K562 (cell line): ENCODE results near the gene NMT1. TPM values are rescaled to one million over a fixed set of nuclear protein-coding genes. Genes with fewer than 3 reads are reported as not detected.

ENCODE experiments used
- BCOR ChIP-seq: fragments of 450-650 bp; IDR thresholded peaks from 2 replicates; pipeline ENCODE4 v1.6.1; 2016
- CHD4 ChIP-seq: fragments of 200-600 bp; sonication (generic); IDR thresholded peaks from 3 replicates; pipeline ENCODE4 v1.6.1; 2012; ENCODE audit warnings: low read depth, mild to moderate bottlenecking, mixed read lengths, low read length, inconsistent platforms; ENCODE audit not compliant: insufficient read depth, insufficient replicate concordance, poor library complexity, severe bottlenecking
- FOXK2 ChIP-seq, 2 experiments: fragments of 450-650 bp; IDR thresholded peaks in 1 of 2; conservative IDR thresholded peaks in 1 of 2; 2 replicates each; pipeline ENCODE4 v1.6.1; 2016; ENCODE audit warnings: low read depth in 2 of 2, mild to moderate bottlenecking in 1 of 2
- NR2C2 ChIP-seq, 2 experiments: fragments of 200-800 bp in 1 of 2; sonication (Bioruptor generic) in 1 of 2; sonication (generic) in 1 of 2; formaldehyde crosslinking in 1 of 2; IDR thresholded peaks; 2 replicates each; pipeline versions ENCODE4 v1.6.1 to v1.8.0; 2016 to 2022; ENCODE audit warnings: mild to moderate bottlenecking in 1 of 2, missing compliant biosample characterization in 1 of 2, missing genetic modification characterization in 1 of 2, missing genetic modification reagents in 1 of 2
- YBX1 ChIP-seq: fragments of 450-650 bp; IDR thresholded peaks from 2 replicates; pipeline ENCODE4 v1.7.1; 2016; ENCODE audit warnings: mild to moderate bottlenecking
- ZNF282 ChIP-seq: sonication (generic); formaldehyde crosslinking; IDR thresholded peaks from 2 replicates; pipeline ENCODE4 v1.8.1; 2023; ENCODE audit warnings: missing genetic modification reagents
- ZNF586 ChIP-seq: fragments of 450-650 bp; formaldehyde crosslinking; conservative IDR thresholded peaks from 2 replicates; pipeline ENCODE4 v1.4.0; 2020; ENCODE audit warnings: mild to moderate bottlenecking, moderate library complexity
- polyA plus RNA-seq, 8 experiments: library from polyadenylated mRNA; depleted of rRNA in 4 of 8; stranded (reverse) in 5 of 8; unstranded in 3 of 8; fragments of >200 nt; fragmentation: Nextera tagmentation in 2 of 8; fragmentation: Illumina TruSeq in 1 of 8; extraction: Ambion mirVana in 2 of 8; extraction: Trizol in 1 of 8; gene quantifications; 2 replicates each; pipeline versions ENCODE4 v1.2.1 to v1.2.3, GENCODE V29; 2011 to 2014; ENCODE audit warnings: inconsistent platforms in 1 of 8, missing spikeins in 1 of 8
- total RNA-seq, 7 experiments: library from RNA; depleted of rRNA in 6 of 7; stranded (reverse); fragments of >200 nt in 6 of 7; fragmentation: Illumina TruSeq in 2 of 7; extraction: Trizol in 2 of 7; gene quantifications; 2 replicates each; pipeline versions ENCODE4 v1.2.1 to v1.2.3, GENCODE V29; 2011 to 2021; ENCODE audit warnings: low replicate concordance in 1 of 7
- TF ChIP-seq, protein P1 (sequence below): fragments of 250-450 bp; sonication (Bioruptor Pico); IDR thresholded peaks from 2 replicates; pipeline ENCODE4 v1.5.0; 2020; ENCODE audit warnings: mild to moderate bottlenecking, borderline replicate concordance
- TF ChIP-seq, protein P2 (sequence below): fragments of 250-450 bp; sonication (Bioruptor Pico); IDR thresholded peaks from 2 replicates; pipeline ENCODE4 v1.5.0; 2021; ENCODE audit warnings: mild to moderate bottlenecking, moderate library complexity
- TF ChIP-seq, protein P3 (sequence below): conservative IDR thresholded peaks from 2 replicates; pipeline ENCODE4 v1.6.1; 2011; ENCODE audit warnings: low read depth, mild to moderate bottlenecking, low read length; ENCODE audit not compliant: control insufficient read depth
- TF ChIP-seq, protein P4 (sequence below): fragments of 450-650 bp; formaldehyde crosslinking; IDR thresholded peaks from 2 replicates; pipeline ENCODE4 v1.4.0; 2022; ENCODE audit warnings: missing genetic modification characterization
- TF ChIP-seq, protein P5 (sequence below), 2 experiments: fragments of 200-800 bp in 1 of 2; sonication (Bioruptor generic) in 1 of 2; sonication (generic) in 1 of 2; formaldehyde crosslinking in 1 of 2; IDR thresholded peaks in 1 of 2; conservative IDR thresholded peaks in 1 of 2; 2 replicates each; pipeline versions ENCODE4 v1.5.0 to v1.6.1; 2016 to 2020; ENCODE audit warnings: missing compliant biosample characterization in 1 of 2, missing genetic modification characterization in 1 of 2, missing genetic modification reagents in 1 of 2

The NMT1 gene
- total and polyA plus RNA-seq, 9 of the 15 experiments (the other 6 are each of a cell fraction or from before 2014, with no cell fraction given) = 86.7 to 569 (median 213) TPM

DNA sequence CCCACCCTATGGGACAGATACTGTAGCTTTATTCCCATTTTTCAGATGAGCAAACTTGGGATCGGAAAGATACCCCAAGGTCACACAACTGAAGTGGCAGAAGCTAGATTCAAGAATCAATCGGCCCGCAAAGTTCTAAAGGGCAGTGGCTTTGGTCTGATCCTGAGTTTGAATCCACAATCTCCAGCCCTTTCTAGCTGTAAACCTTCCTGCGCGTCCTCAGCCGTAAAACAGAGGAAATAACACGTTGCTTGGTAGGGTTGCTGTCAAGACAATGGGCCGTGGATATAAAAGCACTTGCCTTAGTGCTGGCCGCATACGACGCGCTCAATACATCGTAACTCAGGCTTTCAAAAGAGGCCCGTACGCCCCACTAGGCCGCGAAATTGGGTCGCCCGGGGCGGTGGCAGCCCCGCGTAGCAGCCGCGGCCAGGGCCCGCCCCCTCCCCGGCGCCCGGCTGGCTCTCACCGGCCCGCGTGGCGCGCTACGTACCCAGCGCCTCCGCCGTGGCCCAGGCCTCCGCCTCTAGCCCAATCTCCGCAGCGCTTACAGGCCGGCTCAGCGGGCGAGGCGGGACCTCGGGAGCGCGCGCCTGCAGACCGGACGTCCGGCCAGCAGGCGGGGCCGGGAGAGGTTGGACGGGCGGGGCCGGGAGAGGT, 9.9 kb upstream of the NMT1 start, which contains the start of gene DCAKD (continued):
- TF ChIP-seq, protein P1, sequence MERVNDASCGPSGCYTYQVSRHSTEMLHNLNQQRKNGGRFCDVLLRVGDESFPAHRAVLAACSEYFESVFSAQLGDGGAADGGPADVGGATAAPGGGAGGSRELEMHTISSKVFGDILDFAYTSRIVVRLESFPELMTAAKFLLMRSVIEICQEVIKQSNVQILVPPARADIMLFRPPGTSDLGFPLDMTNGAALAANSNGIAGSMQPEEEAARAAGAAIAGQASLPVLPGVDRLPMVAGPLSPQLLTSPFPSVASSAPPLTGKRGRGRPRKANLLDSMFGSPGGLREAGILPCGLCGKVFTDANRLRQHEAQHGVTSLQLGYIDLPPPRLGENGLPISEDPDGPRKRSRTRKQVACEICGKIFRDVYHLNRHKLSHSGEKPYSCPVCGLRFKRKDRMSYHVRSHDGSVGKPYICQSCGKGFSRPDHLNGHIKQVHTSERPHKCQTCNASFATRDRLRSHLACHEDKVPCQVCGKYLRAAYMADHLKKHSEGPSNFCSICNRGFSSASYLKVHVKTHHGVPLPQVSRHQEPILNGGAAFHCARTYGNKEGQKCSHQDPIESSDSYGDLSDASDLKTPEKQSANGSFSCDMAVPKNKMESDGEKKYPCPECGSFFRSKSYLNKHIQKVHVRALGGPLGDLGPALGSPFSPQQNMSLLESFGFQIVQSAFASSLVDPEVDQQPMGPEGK (CRISPR knock-in tag) = no peak
- TF ChIP-seq, protein P2, sequence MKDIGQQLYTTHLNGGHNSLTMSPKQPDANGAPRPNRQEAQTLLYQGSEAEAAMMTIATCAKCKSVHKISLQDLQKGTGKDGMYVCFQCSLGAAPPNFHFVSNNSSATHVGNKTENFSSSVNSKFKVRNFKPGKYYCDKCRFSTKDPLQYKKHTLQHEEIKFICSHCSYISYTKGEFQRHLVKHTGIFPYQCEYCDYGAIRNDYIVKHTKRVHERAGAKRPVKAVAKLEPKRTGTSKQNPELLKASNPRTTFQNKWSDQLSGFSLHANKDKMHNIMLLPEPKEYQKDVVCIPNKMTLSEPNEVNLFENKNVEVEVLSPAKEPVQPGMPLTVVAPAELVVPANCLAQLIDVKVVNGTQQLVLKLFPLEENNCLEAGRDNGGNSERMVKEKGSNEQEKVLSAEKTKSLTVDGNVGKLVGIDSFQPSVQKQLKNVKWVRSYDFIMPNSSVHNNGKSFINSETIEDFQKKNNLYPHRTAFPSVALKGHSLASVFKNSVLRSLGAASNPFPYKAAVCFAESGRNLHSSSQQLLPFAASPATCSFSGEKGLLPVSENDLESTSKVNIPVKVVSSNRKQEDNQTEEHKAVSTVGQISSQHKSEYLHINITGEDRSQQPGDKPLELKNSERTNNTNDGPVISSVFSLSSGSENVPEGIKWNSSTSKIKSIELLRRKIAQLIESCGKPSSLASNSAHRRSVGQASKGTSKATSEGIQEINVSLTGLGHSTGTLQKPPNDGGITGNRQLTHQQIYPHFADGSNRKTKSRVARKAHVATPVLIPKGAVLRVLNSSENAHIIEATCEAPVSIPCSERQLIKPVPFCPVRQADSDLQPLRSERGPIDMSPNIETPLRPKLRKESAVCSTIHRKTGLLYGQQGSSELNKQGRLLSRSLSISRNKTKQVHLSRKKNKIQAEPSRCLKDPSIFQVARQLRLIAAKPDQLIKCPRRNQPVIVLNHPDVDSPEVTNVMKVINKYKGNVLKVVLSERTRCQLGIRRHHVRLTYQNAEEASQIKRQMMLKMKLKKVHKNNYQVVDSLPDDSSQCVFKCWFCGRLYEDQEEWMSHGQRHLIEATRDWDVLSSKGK (CRISPR knock-in tag) = no peak
- TF ChIP-seq, protein P3, sequence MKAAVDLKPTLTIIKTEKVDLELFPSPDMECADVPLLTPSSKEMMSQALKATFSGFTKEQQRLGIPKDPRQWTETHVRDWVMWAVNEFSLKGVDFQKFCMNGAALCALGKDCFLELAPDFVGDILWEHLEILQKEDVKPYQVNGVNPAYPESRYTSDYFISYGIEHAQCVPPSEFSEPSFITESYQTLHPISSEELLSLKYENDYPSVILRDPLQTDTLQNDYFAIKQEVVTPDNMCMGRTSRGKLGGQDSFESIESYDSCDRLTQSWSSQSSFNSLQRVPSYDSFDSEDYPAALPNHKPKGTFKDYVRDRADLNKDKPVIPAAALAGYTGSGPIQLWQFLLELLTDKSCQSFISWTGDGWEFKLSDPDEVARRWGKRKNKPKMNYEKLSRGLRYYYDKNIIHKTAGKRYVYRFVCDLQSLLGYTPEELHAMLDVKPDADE = 0 out of 2 replicates have a peak, but pooled peaks have one; percentile 20
- TF ChIP-seq NR2C2 (CRISPR knock-in tag; IDR thresholded peaks at IDR 0.05) (no peak), NR2C2 (tag; IDR thresholded peaks at IDR 0.05) (peak; percentile 61; the same call in 1 of the 2 replicates), BCOR (peak; percentile 50; the same call in 1 of the 2 replicates), YBX1 (no peak), FOXK2 (conservative IDR thresholded peaks at IDR 0.05 in 1 of 2, IDR thresholded peaks at IDR 0.05 in 1 of 2; ENCODE audit: low read depth in 2 of 2) (no peak), ZNF586 (CRISPR knock-in tag) (no peak), ZNF282 (CRISPR knock-in tag) (no peak), CHD4 (no peak)
- TF ChIP-seq, protein P4, sequence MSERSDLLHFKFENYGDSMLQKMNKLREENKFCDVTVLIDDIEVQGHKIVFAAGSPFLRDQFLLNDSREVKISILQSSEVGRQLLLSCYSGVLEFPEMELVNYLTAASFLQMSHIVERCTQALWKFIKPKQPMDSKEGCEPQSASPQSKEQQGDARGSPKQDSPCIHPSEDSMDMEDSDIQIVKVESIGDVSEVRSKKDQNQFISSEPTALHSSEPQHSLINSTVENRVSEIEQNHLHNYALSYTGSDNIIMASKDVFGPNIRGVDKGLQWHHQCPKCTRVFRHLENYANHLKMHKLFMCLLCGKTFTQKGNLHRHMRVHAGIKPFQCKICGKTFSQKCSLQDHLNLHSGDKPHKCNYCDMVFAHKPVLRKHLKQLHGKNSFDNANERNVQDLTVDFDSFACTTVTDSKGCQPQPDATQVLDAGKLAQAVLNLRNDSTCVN (CRISPR knock-in tag) = no peak
- TF ChIP-seq, protein P5, sequence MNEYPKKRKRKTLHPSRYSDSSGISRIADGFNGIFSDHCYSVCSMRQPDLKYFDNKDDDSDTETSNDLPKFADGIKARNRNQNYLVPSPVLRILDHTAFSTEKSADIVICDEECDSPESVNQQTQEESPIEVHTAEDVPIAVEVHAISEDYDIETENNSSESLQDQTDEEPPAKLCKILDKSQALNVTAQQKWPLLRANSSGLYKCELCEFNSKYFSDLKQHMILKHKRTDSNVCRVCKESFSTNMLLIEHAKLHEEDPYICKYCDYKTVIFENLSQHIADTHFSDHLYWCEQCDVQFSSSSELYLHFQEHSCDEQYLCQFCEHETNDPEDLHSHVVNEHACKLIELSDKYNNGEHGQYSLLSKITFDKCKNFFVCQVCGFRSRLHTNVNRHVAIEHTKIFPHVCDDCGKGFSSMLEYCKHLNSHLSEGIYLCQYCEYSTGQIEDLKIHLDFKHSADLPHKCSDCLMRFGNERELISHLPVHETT (CRISPR knock-in tag; conservative IDR thresholded peaks at IDR 0.05 in 1 of 2, IDR thresholded peaks at IDR 0.05 in 1 of 2) = peak in 1 of 2 experiments; percentile 88; a peak in 2 of 4 replicates
